NCI-H128 (cell line): ENCODE data around the gene NPTX1.

Experiments
- DNase-seq: peaks from one replicate; lab custom pipeline; 2025; ENCODE audit not compliant: unreplicated experiment; lab: John Stamatoyannopoulos, UW

The NPTX1 gene

GRCh38 chr17:80445007-80445725, 31.2 kb downstream of the NPTX1 start:
- DNase-seq = no peak

- DNase-seq = no peak
These were observed 31.8 kb downstream of the NPTX1 start for GRCh38 chr17:80444644-80444979.

GRCh38 chr17:80443916-80444643, 32.3 kb downstream of the NPTX1 start:
- peak; percentile 33 for DNase-seq

DNA sequence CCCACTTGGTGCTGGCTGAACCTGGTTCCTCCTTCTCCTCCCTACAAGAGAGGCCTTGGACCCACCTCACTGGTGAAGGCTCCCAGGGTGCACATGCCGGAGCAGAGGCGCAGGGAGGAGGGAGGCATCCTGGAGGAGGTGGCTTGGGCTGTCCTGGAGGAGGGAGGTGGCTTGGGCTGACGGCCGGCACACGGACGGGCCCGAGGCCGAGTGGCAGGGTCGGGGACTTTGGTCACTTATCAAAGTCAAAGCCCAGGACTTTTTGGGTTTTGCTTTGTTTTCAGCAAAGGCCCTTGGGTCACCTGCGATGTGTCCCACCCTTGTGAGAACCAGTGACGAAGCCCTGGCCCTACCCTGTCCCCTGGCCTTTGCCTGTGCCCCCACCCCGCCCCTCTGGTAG, 32.9 kb downstream of the NPTX1 start:
- no peak for DNase-seq

GRCh38 chr17:80442764-80443163, 33.6 kb downstream of the NPTX1 start:
- DNase-seq = no peak

GRCh38 chr17:80442323-80442659, 34.1 kb downstream of the NPTX1 start:
- DNase-seq = no peak

- no peak for DNase-seq
These were observed 34.6 kb downstream of the NPTX1 start for GRCh38 chr17:80441598-80442322.

DNA sequence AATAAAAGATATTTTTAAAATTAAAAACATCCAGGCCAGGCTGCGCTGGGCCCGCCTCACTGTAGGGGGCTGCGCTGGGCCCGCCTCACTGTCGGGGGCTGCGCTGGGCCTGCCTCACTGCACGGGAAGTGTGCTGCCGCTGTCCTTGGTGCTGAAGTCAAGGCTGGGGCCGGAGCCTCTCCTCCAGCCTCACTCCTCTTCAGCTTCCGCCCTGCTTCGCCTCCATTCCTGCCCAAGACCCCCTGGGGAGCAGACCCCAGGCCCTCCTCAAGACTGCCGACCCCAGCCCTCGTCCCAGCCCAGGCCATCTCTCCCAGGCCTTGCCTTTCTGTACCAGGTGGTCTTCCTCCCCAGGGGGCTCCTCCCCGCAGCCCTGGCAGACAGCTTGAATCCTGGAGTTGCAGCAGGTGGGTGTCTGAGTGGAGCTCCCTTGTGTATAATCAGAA, 35.3 kb downstream of the NPTX1 start:
- DNase-seq = no peak

- DNase-seq = no peak
These were observed 36.9 kb downstream of the NPTX1 start for GRCh38 chr17:80439499-80439898.

- no peak for DNase-seq
These were observed 37.6 kb downstream of the NPTX1 start for GRCh38 chr17:80438806-80439205.

GRCh38 chr17:80437532-80437931, 38.9 kb downstream of the NPTX1 start:
- no peak for DNase-seq

GRCh38 chr17:80433916-80434666, 42.3 kb downstream of the NPTX1 start:
- DNase-seq = no peak

DNA sequence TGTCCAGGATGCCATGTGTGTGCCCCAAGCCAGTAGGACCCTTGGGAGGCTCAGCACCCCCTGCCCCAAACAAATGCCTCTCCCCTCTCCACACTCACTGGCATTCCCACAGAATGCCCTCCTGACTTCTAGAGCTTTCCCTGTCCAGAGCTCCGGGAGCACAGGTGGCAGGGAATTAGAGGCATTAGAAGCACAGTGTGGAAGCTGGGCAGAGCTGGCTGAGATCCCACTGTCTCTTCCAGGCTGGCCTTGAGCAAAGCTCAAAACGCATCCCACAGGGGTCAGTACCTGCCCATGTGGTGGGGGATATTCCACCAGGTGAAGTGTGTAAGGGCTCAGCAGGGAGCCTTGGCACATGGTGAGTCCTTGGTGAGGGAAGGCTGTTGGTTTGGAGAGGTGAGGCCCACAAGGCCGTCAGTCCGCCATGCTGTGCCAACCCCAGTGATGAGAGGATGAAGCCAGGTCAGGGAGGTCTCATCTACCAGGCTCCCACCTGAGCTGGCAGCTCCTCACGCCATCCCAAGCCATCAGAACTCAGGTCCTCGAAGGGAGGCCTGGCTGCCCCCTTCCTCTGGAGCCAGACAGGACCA, 43.4 kb downstream of the NPTX1 start:
- no peak for DNase-seq

DNA sequence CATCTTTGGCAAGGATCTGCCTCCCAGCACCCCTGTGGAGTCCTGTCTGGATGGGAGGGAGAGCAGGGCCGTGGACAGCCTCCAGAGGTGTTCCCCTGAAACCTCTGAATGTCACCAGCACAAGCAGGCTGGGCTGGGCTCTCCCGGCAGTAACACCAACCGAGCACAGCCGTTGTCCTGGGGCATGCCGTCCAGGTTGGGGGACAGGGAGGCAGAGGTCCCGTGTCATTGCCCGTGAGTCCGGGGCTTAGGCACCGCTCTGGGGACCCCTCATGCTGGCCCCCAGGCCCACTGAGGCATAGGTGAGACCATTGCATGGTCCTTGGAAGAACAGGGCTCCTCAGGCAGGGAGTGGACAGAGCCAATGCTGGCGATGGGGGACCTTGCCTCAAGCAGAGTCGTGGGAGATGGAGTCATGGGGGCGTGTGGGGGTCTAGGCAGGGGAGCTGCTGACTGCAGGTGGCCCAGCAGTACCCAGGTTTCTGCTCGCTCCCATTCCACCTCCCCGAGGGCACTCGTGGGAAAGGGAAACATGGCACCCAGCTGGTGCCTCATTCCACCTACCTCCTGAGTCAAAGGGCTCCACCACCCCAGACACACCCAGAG, 44.0 kb downstream of the NPTX1 start:
- no peak for DNase-seq

GRCh38 chr17:80431246-80432195, 44.9 kb downstream of the NPTX1 start:
- DNase-seq = no peak

GRCh38 chr17:80430446-80431245, 45.8 kb downstream of the NPTX1 start:
- no peak for DNase-seq

DNA sequence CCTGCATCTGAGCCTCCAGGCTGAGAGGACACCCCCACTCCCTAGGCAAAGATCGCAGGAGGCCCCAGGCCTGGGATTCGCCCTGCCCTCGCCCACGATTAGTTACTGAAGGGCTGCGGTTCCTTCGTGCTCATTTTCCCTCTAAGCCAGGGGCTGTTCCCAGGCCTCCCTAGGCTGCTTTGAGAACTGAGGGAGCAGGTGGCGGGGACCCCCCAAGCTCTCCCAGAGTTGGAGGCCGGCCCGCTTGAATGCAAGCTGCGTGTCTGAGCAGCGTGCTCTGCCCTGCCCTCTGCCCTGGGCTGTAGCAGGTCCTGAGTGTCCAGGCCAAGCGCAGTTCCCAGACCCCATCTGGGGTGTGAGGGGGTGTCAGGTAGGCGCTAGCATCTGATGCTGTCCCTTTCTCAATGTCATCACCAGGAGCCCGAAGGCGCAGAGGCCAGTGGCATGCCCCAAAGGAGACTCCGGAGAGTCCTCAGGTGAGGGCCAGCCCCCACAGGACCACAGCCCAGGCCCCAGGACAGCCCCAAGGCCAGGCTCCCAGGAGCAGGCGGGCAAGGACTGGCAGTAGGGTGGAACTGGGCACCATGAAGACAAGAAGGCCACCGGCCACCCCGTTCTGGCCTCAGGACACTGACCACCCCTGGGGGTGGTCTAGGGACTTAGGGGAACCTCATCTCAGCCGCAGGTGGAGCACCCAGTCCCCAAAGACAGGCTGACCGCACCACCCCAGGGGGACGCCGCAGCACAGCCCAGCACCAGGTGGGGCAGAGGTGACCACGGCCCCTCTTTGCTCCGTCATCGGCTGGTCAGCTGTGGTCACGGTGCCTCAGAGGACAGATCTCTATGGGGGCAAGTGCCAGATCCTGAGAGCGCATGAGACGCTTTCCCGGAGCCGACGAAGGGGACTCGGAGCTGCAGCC, 46.8 kb downstream of the NPTX1 start:
- no peak for DNase-seq

GRCh38 chr17:80428796-80429195, 47.6 kb downstream of the NPTX1 start:
- DNase-seq = no peak
